Left lobe of liver (tissue), 2 donors: ENCODE data around the gene PARN. TPM values are rescaled to one million over a fixed set of nuclear protein-coding genes. Genes with fewer than 3 reads are reported as not detected.
"Not testable (repeated sequence)": the region's sequence is repeated elsewhere in the genome, so short reads cannot be mapped to it uniquely, and the experiment has no call there.

Source experiments
- ATAC-seq: fragments of 200-7000 bp; cut with Tn5 transposase; one replicate; pipeline ENCODE4 v1.9.1; 2020; ENCODE audit warnings: mild to moderate bottlenecking, moderate library complexity
- DNase-seq: peaks from one replicate; pipeline ENCODE4 v3.0.0-alpha.2; 2020; ENCODE audit warnings: low spot score
- total RNA-seq: library from RNA; stranded (reverse); gene quantifications from one replicate; pipeline ENCODE4 v1.2.1, GENCODE V29; 2021
- donor health status: DM: no; HTN: no; CAD: no; lungs with moderate emphysema.
- donor health status: DM: no; HTN: yes; CAD: no.

PARN gene
- total RNA-seq, result 14.5 TPM

GRCh38 chr16:14629919-14630619 is at the start of gene PARN:
TSS of gene PARN (minus strand) at chr16:14630260. CDS start at chr16:14630125, 135 bp downstream.
- DNase-seq (peak; percentile 97), ATAC-seq (peak; percentile 81)

DNA sequence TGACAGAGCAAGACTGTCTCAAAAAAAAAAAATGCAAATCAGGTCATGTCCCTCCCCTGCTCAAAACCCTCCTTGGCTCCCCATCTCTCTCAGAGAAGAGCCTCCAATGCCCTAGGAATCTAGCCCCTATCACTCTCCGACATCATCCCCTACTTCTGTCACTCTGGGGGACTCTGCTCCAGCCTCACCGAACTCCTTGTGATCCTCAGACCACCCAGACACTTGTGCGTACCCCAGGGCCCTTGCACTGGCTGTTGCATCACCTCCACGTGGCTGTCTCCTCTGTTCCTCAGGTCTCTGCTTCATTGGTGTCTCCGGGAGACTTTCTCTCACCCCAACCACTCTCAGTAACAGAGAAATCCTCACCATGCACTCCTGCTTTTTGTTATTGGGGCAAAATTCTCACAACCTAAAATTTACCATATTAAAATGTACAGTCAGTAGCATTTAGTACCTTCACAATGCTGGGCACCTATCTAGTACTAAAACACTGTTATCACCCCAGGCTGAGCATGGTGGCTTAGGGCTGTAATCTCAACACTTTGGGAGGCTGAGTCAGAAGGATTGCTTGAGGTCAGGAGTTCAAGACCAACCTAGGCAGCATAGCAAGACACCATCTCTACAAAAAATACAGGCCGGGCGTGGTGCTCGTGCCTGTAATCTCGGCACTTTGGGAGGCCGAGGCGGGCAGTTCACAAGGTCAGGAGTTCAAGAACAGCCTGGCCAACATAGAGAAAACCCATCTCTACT is 48.9 kb upstream of the PARN start:
- ATAC-seq, result no peak
- DNase-seq, result no peak

- no peak for DNase-seq
- no peak for ATAC-seq
These were observed 47.6 kb upstream of the PARN start for GRCh38 chr16:14677627-14678026.

- ATAC-seq, result no peak
- no peak for DNase-seq
These were observed 46.6 kb upstream of the PARN start for GRCh38 chr16:14676633-14677032.

DNA sequence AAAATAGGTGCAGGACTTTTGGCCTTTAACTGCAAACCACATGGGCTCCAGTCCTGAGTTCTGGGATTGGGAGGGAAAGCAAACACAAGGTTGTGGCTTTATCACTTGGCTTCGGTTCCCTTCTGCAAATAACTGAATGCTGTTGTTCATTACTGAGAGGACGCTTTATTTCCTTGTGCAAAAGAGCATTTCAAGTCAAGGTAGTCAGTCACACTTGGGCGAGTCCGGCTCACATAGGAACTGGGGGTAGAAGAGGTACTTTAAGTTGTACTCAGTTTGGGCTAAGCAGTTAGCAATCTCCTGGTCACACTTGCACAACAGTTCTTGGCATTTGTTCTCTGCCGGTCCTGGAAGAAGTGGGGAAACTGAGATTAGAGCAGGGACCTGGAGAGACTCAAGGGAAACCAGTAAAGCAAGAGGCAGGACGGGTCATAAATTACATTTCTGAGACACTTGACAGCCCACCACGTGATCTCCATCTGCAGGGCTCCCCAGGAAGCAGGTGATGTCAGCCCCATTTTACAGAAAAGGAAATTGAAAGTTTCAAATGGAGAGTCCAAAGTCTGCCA is 42.4 kb upstream of the PARN start:
- ATAC-seq (peak; percentile 80), DNase-seq (no peak)

GRCh38 chr16:14669776-14670175 is 39.7 kb upstream of the PARN start:
- DNase-seq, result peak; percentile 46
- peak; percentile 30 for ATAC-seq

- ATAC-seq, result no peak
These were observed 38.6 kb upstream of the PARN start for GRCh38 chr16:14668556-14669223.

DNA sequence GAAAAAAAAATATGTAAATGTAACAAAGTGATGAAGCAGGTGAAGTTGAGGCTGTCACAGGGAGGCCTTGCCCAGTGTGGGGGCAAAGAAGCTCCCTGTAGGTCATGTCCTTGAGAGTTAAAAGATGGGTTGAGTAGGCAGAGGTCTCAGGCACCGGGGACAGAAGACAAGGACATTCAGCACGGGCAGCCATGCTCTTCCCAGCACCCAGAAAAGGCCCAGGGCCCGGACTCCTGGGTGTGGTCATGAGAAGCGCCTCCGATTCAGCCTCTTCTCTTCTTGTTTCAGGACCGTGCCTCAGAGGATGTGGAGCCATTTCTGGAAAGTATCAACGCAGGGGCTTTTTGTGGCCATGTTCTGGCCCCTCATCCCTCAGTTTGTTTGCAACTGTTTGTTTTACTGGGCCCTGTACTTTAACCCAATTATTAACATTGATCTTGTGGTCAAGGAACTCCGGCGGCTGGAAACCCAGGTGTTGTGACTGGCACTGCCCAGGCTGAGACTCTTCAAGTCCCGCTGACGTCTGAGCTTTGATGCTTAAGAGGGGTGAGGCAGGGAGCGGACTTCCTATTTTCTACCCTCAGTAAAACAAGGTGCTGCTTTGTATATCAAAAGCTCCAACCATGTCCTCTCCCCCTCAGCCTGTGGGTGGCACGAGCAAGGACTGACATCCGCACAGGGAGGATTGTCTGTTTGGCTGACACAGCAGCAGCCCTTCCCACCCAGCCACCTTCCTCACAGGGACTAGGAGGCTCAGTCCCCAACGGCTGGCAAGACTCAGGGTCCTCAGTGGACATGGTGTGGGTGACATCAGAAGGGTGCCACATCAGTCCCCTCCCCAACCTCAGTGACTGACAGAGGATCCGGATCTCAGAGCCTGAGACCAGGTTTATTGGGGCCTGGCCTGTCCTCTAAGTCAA is 37.5 kb upstream of the PARN start:
- DNase-seq, result no peak
- peak; percentile 28 for ATAC-seq

More at GRCh38 chr16:14668556-14669223, 38.6 kb upstream of the PARN start:
- no peak for DNase-seq

DNA sequence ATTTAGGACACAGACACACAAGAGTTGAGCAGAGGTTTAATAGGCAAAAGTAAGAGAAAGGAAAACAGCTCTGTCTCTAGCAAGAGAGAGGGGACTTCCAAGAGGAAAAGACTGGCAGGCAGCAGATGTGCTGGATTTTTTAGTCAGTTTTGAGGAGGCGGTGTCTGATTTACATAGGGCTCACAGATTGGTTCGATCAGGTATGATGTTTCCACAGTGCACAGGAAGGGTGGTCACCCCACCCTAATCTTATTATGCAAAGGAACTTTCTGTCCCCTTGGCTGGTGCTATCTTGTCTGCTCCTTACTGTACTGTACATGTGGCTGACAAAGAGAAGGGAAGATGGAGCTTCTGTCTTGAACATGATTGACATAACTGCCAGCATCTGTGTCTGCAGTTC is 28.0 kb upstream of the PARN start:
- ATAC-seq, result no peak
- DNase-seq, result no peak

DNA sequence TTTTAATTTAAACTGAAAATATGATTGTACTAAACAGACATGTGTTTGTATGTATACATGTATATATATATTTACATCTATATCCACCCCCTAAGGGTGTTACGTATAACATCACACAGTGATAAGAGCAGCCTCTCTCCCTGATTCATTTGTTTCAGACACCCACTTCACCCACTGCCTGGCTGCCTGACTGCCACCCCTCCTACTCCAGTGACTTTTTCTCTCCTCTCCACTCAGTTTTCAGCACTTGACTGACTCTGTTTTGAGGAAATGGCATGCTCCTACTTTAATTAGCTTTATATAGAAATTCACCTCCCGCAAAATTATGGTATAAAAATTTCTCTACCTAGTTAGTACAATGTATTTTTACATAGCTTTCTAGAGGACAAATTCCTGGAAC is 22.7 kb upstream of the PARN start:
- ATAC-seq (no peak), DNase-seq (no peak)

GRCh38 chr16:14650629-14651028 is 20.6 kb upstream of the PARN start:
- no peak for ATAC-seq
- no peak for DNase-seq

DNA sequence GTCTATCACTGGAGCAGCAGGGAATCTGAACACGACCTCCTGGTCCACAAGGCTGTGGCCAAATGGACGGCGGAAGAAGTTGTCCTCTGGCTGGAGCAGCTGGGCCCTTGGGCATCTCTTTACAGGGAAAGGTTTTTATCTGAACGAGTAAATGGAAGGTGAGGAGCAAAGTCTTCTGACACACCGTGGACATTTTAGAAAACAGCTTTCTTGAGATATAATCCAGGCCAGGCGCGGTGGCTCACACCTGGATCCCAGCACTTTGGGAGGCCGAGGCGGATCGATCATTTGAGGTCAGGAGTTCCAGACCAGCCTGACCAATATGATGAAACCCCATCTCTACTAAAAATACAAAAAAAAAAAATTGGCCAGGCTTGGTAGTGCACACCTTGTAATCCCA is 19.8 kb upstream of the PARN start:
- DNase-seq (no peak), ATAC-seq (no peak)

DNA sequence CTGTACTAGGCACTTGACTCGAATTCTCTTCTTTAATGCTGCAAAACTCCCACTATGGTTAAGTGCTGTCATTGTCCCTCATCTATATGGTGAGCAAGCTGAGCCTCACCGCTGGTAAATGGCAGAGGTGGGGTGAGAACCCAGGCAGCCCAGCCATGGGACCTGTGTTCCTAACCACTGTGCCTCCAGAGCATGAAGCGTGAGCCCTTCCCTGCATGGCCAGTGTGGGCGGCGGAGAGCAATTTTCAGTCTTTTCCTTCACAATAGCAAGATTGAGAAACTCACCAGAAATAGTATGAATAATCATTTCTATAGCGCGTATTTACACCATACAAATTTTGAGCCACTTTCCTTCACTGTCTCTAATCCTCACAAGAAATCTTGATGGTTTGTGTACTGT is 11.9 kb upstream of the PARN start:
- DNase-seq (no peak), ATAC-seq (no peak)

GRCh38 chr16:14641206-14641605 is 11.1 kb upstream of the PARN start:
- ATAC-seq (no peak), DNase-seq (no peak)

- DNase-seq (no peak), ATAC-seq (no peak)
These were observed 10.5 kb upstream of the PARN start for GRCh38 chr16:14640538-14640937.

DNA sequence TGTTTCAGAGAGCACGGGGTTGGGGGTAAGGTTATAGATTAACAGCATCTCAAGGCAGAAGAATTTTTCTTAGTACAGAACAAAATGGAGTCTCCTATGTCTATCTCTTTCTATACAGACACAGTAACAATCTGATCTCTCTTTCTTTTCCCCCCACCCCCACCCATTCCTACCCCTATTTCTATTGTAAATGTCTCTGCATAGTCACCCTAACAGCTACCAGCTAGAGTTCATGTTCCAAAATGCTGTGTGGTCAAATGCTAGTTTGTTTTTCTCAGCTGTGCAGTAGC is 6.8 kb upstream of the PARN start:
- ATAC-seq, DNase-seq: not testable (repeated sequence)

DNA sequence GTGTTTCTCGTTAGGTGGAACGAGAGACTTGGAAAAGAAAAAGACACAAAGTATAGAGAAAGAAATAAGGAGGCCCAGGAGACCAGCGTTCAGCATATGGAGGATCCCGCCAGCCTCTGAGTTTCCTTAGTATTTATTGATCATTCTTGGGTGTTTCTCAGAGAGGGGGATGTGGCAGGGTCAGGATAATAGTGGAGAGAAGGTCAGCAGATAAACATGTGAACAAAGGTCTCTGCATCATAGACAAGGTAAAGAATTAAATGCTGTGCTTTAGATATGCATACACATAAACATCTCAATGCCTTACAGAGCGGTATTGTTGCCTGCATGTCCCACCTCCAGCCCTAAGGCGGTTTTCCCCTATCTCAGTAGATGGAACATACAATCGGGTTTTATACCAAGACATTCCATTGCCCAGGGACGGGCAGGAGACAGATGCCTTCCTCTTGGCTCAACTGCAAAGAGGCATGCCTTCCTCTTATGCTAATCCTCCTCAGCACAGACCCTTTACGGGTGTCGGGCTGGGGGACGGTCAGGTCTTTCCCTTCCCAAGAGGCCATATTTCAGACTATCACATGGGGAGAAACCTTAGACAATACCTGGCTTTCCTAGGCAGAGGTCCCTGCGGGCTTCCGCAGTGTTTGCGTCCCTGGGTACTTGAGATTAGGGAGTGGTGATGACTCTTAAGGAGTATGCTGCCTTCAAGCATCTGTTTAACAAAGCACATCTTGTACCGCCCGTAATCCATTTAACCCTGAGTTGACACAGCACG is 6.3 kb upstream of the PARN start:
- not testable (repeated sequence) for ATAC-seq

DNA sequence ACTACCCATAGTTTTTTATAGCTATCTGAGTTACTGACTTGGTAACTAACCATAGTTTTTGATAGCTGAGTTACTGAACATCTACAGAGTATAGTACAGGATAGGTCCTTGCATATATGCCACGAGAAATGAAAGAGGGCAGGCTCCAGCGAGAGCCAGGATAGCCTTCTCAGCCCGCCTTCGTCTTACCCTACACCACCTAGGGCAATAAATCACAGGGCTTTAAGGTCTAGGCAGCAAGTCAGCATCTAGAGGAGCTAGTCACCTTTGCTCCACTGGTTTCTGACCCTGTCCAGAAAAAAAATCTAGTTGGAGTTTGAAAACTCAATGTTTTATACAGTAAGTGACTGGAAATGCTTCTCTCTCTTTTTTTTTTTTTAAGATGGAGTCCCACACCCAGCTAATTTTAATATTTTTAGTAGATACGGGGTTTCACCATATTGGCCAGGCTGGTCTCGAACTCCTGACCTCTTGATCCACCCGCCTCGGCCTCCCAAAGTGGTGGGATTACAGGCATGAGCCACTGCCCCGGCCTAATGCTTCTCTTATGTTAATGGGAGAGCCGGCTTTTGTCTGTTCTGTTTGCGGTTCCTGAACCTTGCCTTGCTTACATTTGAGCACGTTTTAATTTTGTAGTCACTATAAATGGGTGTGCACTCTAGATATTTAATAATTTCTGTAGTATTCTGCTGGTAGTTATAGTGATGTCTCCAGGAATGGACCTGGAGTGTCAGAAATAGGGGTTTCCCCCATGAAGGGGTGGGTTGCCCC is 5.5 kb upstream of the PARN start:
- no peak for ATAC-seq
- DNase-seq, result no peak

More for the DNA sequence above, 6.3 kb upstream of the PARN start:
- DNase-seq, result not testable (repeated sequence)

DNA sequence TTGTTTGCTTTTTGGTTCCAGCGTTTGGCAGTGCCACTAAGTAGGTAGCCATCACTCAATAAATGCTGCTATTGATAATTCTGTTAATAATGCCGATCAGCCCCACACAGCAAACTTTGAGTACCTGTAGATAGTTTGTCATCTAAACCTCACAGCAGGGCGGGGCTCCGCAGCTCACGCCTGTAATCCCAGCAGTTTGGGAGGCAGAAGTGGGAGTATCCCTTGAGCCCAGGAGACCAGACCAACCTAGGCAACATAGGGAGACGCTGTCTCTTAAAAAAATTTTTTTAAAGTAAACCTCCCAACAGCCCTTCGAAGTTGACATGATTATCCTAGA is 4.3 kb upstream of the PARN start:
- DNase-seq, result no peak
- ATAC-seq, result no peak
